Measurements from ENCODE around the gene CDHR1.

Gene CDHR1

DNA sequence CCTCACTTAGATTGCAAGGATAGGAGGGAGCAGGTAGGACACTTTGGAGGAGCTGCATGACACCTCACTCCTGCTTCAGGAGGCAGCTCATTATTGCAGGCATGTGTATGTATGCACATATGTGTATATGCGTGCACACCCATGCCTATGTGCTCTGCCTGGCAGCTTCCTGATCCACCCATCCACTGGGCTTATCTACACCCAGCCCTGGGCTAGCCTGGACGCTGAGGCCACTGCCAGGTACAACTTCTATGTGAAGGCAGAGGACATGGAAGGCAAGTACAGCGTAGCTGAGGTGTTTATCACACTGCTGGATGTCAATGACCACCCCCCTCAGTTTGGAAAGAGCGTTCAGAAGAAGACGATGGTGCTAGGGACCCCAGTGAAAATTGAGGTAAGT is 17.7 kb downstream of the CDHR1 start:
- no peak overlapping the region for H3K4me3 ChIP-seq (replicated peaks; ENCODE audit: low read depth, low read length)
- TF ChIP-seq, protein P1, sequence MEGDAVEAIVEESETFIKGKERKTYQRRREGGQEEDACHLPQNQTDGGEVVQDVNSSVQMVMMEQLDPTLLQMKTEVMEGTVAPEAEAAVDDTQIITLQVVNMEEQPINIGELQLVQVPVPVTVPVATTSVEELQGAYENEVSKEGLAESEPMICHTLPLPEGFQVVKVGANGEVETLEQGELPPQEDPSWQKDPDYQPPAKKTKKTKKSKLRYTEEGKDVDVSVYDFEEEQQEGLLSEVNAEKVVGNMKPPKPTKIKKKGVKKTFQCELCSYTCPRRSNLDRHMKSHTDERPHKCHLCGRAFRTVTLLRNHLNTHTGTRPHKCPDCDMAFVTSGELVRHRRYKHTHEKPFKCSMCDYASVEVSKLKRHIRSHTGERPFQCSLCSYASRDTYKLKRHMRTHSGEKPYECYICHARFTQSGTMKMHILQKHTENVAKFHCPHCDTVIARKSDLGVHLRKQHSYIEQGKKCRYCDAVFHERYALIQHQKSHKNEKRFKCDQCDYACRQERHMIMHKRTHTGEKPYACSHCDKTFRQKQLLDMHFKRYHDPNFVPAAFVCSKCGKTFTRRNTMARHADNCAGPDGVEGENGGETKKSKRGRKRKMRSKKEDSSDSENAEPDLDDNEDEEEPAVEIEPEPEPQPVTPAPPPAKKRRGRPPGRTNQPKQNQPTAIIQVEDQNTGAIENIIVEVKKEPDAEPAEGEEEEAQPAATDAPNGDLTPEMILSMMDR (IDR thresholded peaks at IDR 0.05; ENCODE audit: low read depth, low read length, missing control alignments): no peak
- DNase-seq (ENCODE audit: extremely low read depth, low read depth): no peak

DNA sequence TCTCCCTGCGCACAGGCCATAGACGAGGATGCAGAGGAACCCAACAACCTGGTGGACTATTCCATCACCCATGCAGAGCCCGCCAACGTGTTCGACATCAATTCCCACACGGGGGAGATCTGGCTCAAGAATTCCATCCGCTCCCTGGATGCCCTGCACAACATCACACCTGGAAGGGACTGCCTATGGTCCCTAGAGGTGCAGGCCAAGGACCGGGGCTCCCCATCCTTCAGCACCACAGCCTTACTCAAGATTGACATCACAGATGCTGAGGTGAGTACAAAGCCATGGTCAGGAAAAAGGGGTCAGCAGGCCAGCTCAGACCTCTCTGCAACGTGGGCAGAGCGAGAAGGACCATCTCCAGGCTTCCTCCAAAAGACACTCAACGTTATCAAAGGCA is 18.7 kb downstream of the CDHR1 start:
- DNase-seq (ENCODE audit: extremely low read depth, low read depth): no peak

DNA sequence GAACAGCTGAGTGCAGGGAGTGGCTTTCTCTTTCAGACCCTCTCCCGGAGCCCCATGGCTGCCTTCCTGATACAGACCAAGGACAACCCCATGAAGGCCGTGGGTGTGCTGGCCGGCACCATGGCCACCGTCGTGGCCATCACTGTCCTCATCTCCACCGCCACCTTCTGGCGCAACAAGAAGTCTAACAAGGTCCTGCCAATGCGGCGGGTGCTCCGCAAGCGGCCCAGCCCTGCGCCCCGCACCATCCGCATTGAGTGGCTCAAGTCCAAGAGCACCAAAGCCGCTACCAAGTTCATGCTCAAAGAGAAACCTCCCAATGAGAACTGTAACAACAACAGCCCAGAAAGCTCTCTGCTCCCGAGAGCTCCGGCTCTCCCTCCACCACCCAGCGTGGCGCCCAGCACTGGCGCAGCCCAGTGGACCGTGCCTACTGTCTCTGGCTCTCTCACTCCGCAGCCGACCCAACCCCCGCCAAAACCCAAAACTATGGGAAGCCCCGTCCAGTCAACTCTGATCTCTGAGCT is 19.8 kb downstream of the CDHR1 start:
- DNase-seq (ENCODE audit: extremely low read depth, low read depth): no peak
- no peak overlapping the region for H3K4me3 ChIP-seq (replicated peaks; ENCODE audit: low read depth, low read length)
- TF ChIP-seq, protein P1 (IDR thresholded peaks at IDR 0.05; ENCODE audit: low read depth, low read length, missing control alignments): no peak

More for the DNA sequence above, 18.7 kb downstream of the CDHR1 start:
- TF ChIP-seq, protein P1 (IDR thresholded peaks at IDR 0.05; ENCODE audit: low read depth, low read length, missing control alignments): no peak
- no peak overlapping the region for H3K4me3 ChIP-seq (replicated peaks; ENCODE audit: low read depth, low read length)

DNA sequence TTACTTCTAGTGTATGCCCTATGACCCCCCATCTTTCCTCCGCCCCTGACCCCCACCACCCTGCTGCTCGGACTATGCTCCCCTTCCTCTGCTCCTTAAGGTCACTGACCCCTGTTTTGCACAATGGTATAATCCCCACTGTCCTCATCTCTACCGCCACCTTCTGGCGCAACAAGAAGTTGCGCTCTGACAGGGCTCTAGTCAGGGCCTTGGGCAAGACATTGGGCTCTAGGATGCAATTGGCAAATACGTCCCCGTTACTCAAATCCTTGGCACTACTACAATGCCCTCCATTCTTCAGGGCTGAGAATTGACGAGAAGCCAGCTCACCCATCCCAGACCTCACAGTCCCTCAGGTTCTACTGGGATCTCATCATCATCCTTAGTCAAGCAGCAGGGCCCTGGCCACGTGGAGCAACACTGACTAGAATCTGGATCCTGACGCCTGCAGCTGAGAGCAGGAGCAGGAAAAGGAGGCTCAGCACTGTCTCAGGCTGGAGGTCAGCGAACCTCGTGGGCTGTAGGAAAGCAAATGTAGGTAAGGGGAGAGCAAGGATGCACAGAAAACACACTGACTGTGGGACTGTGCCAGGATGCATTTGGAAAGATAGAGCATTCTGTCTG is 20.4 kb downstream of the CDHR1 start:
- TF ChIP-seq, protein P1 (IDR thresholded peaks at IDR 0.05; ENCODE audit: low read depth, low read length, missing control alignments): peak; percentile 47
- no peak overlapping the region for H3K4me3 ChIP-seq (replicated peaks; ENCODE audit: low read depth, low read length)
- no peak for DNase-seq (ENCODE audit: extremely low read depth, low read depth)

DNA sequence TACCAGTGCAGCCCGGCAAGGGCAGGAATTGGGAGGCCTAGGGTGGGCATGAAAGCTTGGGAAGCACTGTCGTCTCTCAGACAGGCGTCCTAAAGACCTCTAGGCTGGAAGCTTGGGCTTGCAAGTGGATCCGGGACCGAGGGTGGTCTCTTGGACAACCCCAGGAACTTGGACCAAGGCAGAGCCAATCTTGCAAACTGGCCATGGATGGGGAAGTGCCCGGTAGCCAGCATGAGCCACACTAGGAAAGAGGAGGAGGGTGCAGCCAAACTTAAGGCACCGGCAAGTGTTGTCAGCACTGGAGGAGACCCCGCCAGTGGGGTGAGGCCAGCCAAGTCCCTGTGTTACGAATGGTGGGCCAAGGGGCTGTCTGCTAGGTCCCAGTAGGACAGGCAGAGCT is 22.5 kb downstream of the CDHR1 start:
- no peak for DNase-seq (ENCODE audit: extremely low read depth, low read depth)
- TF ChIP-seq, protein P1 (IDR thresholded peaks at IDR 0.05; ENCODE audit: low read depth, low read length, missing control alignments): no peak

DNA sequence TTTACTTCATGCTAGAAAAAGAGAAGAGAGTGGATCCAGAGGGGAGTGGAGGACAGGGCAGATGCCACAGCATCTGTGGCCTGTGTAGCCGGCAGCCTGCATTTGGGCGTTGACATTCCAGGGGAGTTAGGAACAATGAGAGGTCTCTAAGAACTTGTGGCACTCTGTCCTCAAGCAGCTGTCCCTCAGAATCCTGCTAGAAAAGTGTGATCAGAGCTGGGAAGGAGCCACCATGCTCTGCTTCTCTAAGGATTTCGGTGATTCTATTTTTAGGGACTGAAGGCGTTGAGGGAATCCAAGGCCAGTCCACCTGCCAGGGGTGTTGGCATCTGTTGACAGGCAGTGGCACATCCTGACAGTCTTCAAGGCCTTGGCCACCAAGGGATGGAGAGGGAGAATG is 23.4 kb downstream of the CDHR1 start:
- no peak overlapping the region for H3K4me3 ChIP-seq (replicated peaks; ENCODE audit: low read depth, low read length)
- DNase-seq (ENCODE audit: extremely low read depth, low read depth): no peak
- TF ChIP-seq, protein P1 (IDR thresholded peaks at IDR 0.05; ENCODE audit: low read depth, low read length, missing control alignments): no peak

More for the DNA sequence above, 22.5 kb downstream of the CDHR1 start:
- H3K4me3 ChIP-seq (replicated peaks; ENCODE audit: low read depth, low read length): no peak overlapping the region

DNA sequence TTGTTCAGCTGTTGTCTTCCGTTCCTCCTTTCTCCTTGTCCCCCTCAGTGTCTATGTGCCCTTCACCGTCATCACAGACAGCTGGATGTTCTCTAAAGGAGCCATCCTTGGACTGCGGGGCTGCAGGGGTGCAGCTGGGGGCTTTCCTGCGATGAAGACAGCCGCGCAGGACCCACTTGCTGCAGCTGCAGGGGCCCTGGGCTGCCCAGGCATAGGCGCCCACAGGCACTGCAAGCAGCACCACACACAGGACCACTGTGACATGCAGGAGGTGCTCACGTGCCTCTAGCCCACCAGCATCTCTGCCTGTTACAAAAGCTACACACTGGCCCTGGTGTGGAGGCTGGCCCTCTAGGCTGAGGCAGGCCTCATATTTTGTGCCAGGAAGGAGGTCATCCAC is 27.6 kb downstream of the CDHR1 start:
- no peak for DNase-seq (ENCODE audit: extremely low read depth, low read depth)
- TF ChIP-seq, protein P1 (IDR thresholded peaks at IDR 0.05; ENCODE audit: low read depth, low read length, missing control alignments): no peak
- H3K4me3 ChIP-seq (replicated peaks; ENCODE audit: low read depth, low read length): no peak overlapping the region

Measured in HFF-Myc (cell line).